Kidney (tissue), 14 donors: Measurements from ENCODE around the gene PEDS1. TPM values are rescaled to one million over a fixed set of nuclear protein-coding genes. Genes with fewer than 3 reads are reported as not detected.

Experiments used
- DNase-seq, 5 donors: peaks; one replicate each; pipeline ENCODE4 v3.0.0-alpha.2; 2013 to 2020
- FAIRE-seq: peaks from 2 replicates; lab custom pipeline; 2012; peaks lifted over from hg19 to GRCh38; lab: Jason Lieb, UNC
- H3K27ac ChIP-seq, 2 donors: one replicate each; pipeline ENCODE4 v1.7.0; 2013; ENCODE audit warnings: low read depth in 2 of 2, low read length in 2 of 2, inconsistent platforms in 1 of 2
- H3K27me3 ChIP-seq: one replicate; pipeline ENCODE4 v1.7.1; 2013; ENCODE audit warnings: low read length, inconsistent platforms; ENCODE audit not compliant: control insufficient read depth, insufficient read depth
- H3K36me3 ChIP-seq, 3 donors: one replicate each; pipeline versions ENCODE4 v1.7.0 to v1.7.1; 2013; ENCODE audit warnings: low read length in 3 of 3, control low read depth in 1 of 3, inconsistent platforms in 1 of 3; ENCODE audit not compliant: insufficient read depth in 3 of 3, control insufficient read depth in 2 of 3
- H3K4me1 ChIP-seq, 3 donors: one replicate each; pipeline versions ENCODE4 v1.7.0 to v1.7.1; 2013; ENCODE audit warnings: low read length in 3 of 3, inconsistent platforms in 1 of 3, low read depth in 1 of 3; ENCODE audit not compliant: control insufficient read depth in 2 of 3, insufficient read depth in 2 of 3
- H3K4me3 ChIP-seq, 3 donors: one replicate each; pipeline versions ENCODE4 v1.7.0 to v1.8.1; 2013; ENCODE audit warnings: low read length in 3 of 3, control low read depth in 1 of 3, inconsistent platforms in 1 of 3
- H3K9ac ChIP-seq, 3 donors: one replicate each; pipeline versions ENCODE4 v1.7.0 to v1.7.1; 2013; ENCODE audit warnings: low read length in 3 of 3, control low read depth in 1 of 3, inconsistent platforms in 1 of 3
- H3K9me3 ChIP-seq, 3 donors: one replicate each; pipeline versions ENCODE4 v1.7.0 to v1.7.1; 2013; ENCODE audit warnings: low read length in 3 of 3, control low read depth in 1 of 3, inconsistent platforms in 1 of 3; ENCODE audit not compliant: control insufficient read depth in 2 of 3, insufficient read depth in 1 of 3
- intact Hi-C: fragments of 100-400 bp; cut with DNase I; formaldehyde crosslinking; loops from one replicate; pipeline ENCODE4 v1.11.1; 2022
- polyA plus RNA-seq: library from polyadenylated mRNA; stranded (reverse); fragments of 350-450 nt; fragmentation: Illumina TruSeq; extraction: RNeasy Lipid Tissue Mini Kit (QIAGEN cat#74804); gene quantifications from one replicate; pipeline ENCODE4 v1.2.3, GENCODE V29; 2014; ENCODE audit warnings: low read depth, low replicate concordance; ENCODE audit not compliant: insufficient read depth
- total RNA-seq: library from RNA; stranded (reverse); fragmentation: NEBNext Ultra II Directional; extraction: Animal tissue kit (Norgen Biotek cat#: 25700); gene quantifications from one replicate; pipeline ENCODE4 v1.2.1, GENCODE V29; 2021
- TF ChIP-seq, protein P1 (sequence below): IDR thresholded peaks from 3 replicates; pipeline ENCODE4 v1.5.1; 2012; ENCODE audit warnings: mild to moderate bottlenecking, moderate library complexity, borderline replicate concordance; ENCODE audit not compliant: insufficient read depth; ENCODE audit errors: extremely low read depth
- donor health status: control.
- donor health status: control.
- donor health status: control.
- donor health status: control.
- donor health status: control.
- donor health status: DM: yes; HTN: yes; CAD: no.
- donor health status: Normal renal cell carcinoma (clear cell type).

The PEDS1 gene
- total and polyA plus RNA-seq, 2 donors from 2014 or later, result 16.3 to 18.3 TPM

GRCh38 chr20:50133474-50134217 is 19.9 kb downstream of the PEDS1 start:
- intact Hi-C loops, result no loop called here
- no peak overlapping the region for H3K9ac ChIP-seq
- FAIRE-seq (no peak), DNase-seq (no peak)
- no peak overlapping the region for H3K27ac ChIP-seq
- peaks cover 0 to 8% (median 3%) of the 10 kb centered on the region in 3 donors for H3K4me1 ChIP-seq
- no peaks in the 10 kb centered on the region for H3K27me3 ChIP-seq
- peaks cover 0 to 11% (median 7%) of the 10 kb centered on the region in 3 donors for H3K36me3 ChIP-seq
- TF ChIP-seq, protein P1, sequence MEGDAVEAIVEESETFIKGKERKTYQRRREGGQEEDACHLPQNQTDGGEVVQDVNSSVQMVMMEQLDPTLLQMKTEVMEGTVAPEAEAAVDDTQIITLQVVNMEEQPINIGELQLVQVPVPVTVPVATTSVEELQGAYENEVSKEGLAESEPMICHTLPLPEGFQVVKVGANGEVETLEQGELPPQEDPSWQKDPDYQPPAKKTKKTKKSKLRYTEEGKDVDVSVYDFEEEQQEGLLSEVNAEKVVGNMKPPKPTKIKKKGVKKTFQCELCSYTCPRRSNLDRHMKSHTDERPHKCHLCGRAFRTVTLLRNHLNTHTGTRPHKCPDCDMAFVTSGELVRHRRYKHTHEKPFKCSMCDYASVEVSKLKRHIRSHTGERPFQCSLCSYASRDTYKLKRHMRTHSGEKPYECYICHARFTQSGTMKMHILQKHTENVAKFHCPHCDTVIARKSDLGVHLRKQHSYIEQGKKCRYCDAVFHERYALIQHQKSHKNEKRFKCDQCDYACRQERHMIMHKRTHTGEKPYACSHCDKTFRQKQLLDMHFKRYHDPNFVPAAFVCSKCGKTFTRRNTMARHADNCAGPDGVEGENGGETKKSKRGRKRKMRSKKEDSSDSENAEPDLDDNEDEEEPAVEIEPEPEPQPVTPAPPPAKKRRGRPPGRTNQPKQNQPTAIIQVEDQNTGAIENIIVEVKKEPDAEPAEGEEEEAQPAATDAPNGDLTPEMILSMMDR, result no peak
- H3K4me3 ChIP-seq, result no peak overlapping the region
- H3K9me3 ChIP-seq, result no peaks in the 10 kb centered on the region

GRCh38 chr20:50133041-50133440 is 20.5 kb downstream of the PEDS1 start:
- Histone ChIP-seq H3K4me1 (peaks cover 0 to 4% (median 3%) of the 10 kb centered on the region in 3 donors), H3K4me3 (no peak overlapping the region), H3K36me3 (peaks cover 0 to 11% (median 10%) of the 10 kb centered on the region in 3 donors), H3K27me3 (no peaks in the 10 kb centered on the region), H3K9me3 (no peaks in the 10 kb centered on the region), H3K9ac (no peak overlapping the region), H3K27ac (no peak overlapping the region)
- no peak for DNase-seq
- intact Hi-C loops, result no loop called here
- FAIRE-seq, result no peak
- TF ChIP-seq, protein P1, result no peak

- no peaks in the 10 kb centered on the region for H3K27me3 ChIP-seq
- H3K4me1 ChIP-seq, result peaks cover 0 to 3% (median 3%) of the 10 kb centered on the region in 3 donors
- H3K9ac ChIP-seq, result no peak overlapping the region
- peaks cover 4 to 18% (median 15%) of the 10 kb centered on the region in 3 donors for H3K36me3 ChIP-seq
- no peaks in the 10 kb centered on the region for H3K9me3 ChIP-seq
- FAIRE-seq (no peak), DNase-seq (no peak)
- intact Hi-C loops, result no loop called here
- no peak overlapping the region for H3K27ac ChIP-seq
- TF ChIP-seq, protein P1, result no peak
- H3K4me3 ChIP-seq, result no peak overlapping the region
These were observed 22.5 kb downstream of the PEDS1 start for GRCh38 chr20:50130995-50131394.
